ENCODE data around the gene OTUD5. TPM values are rescaled to one million over a fixed set of nuclear protein-coding genes. Genes with fewer than 3 reads are reported as not detected.

Gene OTUD5
- total and polyA plus RNA-seq, 2 donors = 21.3 to 48.9 TPM

DNA sequence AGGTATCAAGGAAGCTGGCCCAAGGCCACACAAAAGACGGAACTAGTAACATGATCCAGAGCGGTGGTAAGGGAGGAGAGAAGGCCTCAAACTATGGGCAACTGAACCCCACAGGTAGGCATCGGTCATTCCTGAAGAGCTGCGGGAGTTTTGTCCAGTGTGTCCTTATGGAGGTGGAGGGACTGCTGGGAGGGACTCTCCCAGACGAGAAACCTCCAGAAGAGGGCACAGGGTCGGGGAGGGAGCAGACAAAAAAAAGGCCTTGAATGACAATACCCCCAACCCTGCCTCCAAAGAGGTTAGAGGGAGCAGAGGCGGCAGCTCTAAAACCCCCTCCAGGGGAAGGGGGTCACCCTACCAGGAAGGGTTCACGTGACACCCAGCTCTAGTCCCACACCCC lies 53.2 kb downstream of the OTUD5 start:
- no peak for DNase-seq (ENCODE audit: extremely low spot score)
- H3K4me3 ChIP-seq (ENCODE audit: low read depth, low read length) = no peak overlapping the region
- H3K27ac ChIP-seq (ENCODE audit: low read depth) = no peak overlapping the region
- 78% methylated on average over 8 of the region's 8 CpGs for WGBS
- H3K4me1 ChIP-seq (ENCODE audit: insufficient read depth) = no peaks in the 10 kb centered on the region
- H3K36me3 ChIP-seq (ENCODE audit: insufficient read depth) = peaks cover 4% of the 10 kb centered on the region

DNA sequence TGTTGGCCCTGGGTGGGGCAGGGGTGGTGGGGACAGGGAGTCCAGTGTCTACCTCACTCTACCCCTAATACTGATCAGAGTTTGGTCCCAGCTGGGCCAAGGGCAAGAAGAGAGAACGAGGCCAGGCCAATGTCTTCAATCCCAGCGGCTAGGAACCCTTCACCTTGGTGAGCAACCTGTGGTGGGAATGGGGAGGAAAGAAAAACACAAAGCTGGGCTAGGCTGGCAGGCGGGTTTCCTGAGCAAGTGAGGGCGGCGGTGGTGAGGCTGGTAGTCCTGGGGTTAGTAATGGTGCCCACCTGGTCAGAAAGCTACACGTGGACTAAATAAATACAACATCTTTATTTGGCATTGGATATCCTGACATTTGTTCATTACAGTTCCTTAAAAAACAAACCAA lies 54.1 kb downstream of the OTUD5 start:
- WGBS = 85% methylated on average over 6 of the region's 6 CpGs
- no peak for DNase-seq (ENCODE audit: extremely low spot score)
- Histone ChIP-seq H3K4me3 (ENCODE audit: low read depth, low read length) (no peak overlapping the region), H3K36me3 (ENCODE audit: insufficient read depth) (peaks cover 4% of the 10 kb centered on the region), H3K27ac (ENCODE audit: low read depth) (no peak overlapping the region), H3K4me1 (ENCODE audit: insufficient read depth) (no peaks in the 10 kb centered on the region)

DNA sequence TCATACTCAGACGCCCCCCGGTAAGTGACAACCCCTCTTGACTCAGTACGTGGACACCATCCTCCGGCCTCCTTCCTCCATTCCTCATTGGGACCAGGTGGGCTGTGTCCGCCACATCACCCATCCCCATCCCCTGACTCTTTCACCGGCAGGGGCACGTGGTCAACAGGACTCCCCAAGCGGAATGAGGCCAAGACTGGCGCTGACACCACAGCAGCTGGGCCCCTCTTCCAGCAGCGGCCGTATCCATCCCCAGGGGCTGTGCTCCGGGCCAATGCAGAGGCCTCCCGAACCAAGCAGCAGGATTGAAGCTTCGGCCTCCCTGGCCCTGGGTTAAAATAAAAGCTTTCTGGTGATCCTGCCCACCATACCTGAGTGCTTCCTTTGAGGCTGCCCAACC lies 54.6 kb downstream of the OTUD5 start:
- DNase-seq (ENCODE audit: extremely low spot score) = no peak
- no peaks in the 10 kb centered on the region for H3K4me1 ChIP-seq (ENCODE audit: insufficient read depth)
- 81% methylated on average over 14 of the region's 14 CpGs for WGBS
- no peak overlapping the region for H3K27ac ChIP-seq (ENCODE audit: low read depth)
- peaks cover 4% of the 10 kb centered on the region for H3K36me3 ChIP-seq (ENCODE audit: insufficient read depth)
- H3K4me3 ChIP-seq (ENCODE audit: low read depth, low read length) = no peak overlapping the region

DNA sequence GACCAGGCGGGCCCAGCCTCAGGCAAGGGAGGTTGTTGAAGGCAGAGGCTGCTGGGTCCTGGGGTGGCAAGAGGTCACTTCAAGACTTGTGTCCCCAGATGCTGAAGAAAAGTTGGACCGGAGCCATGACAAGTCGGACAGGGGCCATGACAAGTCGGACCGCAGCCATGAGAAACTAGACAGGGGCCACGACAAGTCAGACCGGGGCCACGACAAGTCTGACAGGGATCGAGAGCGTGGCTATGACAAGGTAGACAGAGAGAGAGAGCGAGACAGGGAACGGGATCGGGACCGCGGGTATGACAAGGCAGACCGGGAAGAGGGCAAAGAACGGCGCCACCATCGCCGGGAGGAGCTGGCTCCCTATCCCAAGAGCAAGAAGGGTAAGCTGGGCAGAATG lies 55.3 kb downstream of the OTUD5 start:
- H3K4me3 ChIP-seq (ENCODE audit: low read depth, low read length) = no peak overlapping the region
- DNase-seq (ENCODE audit: extremely low spot score) = no peak
- no peaks in the 10 kb centered on the region for H3K4me1 ChIP-seq (ENCODE audit: insufficient read depth)
- H3K36me3 ChIP-seq (ENCODE audit: insufficient read depth) = peaks cover 4% of the 10 kb centered on the region
- no peak overlapping the region for H3K27ac ChIP-seq (ENCODE audit: low read depth)
- WGBS = 93% methylated on average over 20 of the region's 20 CpGs

- no peak for DNase-seq (ENCODE audit: extremely low spot score)
- 91% methylated on average over 7 of the region's 7 CpGs for WGBS
- H3K4me1 ChIP-seq (ENCODE audit: insufficient read depth) = no peaks in the 10 kb centered on the region
- H3K36me3 ChIP-seq (ENCODE audit: insufficient read depth) = peaks cover 3% of the 10 kb centered on the region
- no peak overlapping the region for H3K27ac ChIP-seq (ENCODE audit: low read depth)
- no peak overlapping the region for H3K4me3 ChIP-seq (ENCODE audit: low read depth, low read length)
Observed at GRCh38 chrX:48901069-48901468, 56.3 kb downstream of the OTUD5 start.

DNA sequence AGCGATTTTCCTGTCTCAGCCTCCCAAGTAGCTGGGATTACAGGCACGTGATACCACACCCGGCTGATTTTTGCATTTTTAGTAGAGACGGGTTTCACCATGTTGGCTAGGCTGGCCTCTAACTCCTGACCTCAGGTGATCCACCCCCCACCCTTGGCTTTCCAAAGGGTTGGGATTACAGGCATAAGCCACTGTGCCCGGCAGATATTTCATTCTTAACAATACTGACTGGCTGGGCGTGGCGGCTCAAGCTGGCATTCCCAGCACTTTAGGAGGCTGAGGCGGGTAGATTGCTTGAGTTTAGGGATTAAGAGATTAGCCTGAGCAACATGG lies 58.4 kb downstream of the OTUD5 start:
- H3K4me3 ChIP-seq (ENCODE audit: low read depth, low read length) = no peak overlapping the region
- no peaks in the 10 kb centered on the region for H3K36me3 ChIP-seq (ENCODE audit: insufficient read depth)
- WGBS = 82% methylated on average over 8 of the region's 8 CpGs
- no peak for DNase-seq (ENCODE audit: extremely low spot score)
- no peaks in the 10 kb centered on the region for H3K4me1 ChIP-seq (ENCODE audit: insufficient read depth)
- H3K27ac ChIP-seq (ENCODE audit: low read depth) = no peak overlapping the region

- under 1% methylated on average over 49 of the region's 49 CpGs for WGBS
- DNase-seq (ENCODE audit: extremely low spot score) = peak; percentile 88
- peak within 1 kb of the TSS; percentile 95 for H3K27ac ChIP-seq (ENCODE audit: low read depth)
- H3K36me3 ChIP-seq (ENCODE audit: insufficient read depth) = no peaks in the 10 kb centered on the region
- no peaks in the 10 kb centered on the region for H3K4me1 ChIP-seq (ENCODE audit: insufficient read depth)
- peak within 1 kb of the TSS; percentile 64 for H3K4me3 ChIP-seq (ENCODE audit: low read depth, low read length)
Observed at GRCh38 chrX:48897625-48898306, 59.6 kb downstream of the OTUD5 start, which contains the start of the genes PQBP1 and TIMM17B. Gene PQBP1 (plus strand): TSS chrX:48897930. CDS start chrX:48898510, 580 bp downstream. Gene TIMM17B (minus strand): TSS chrX:48897768. CDS start chrX:48897749, 19 bp downstream.

- peak; percentile 54 for DNase-seq (ENCODE audit: extremely low spot score)
- WGBS = under 1% methylated on average over 38 of the region's 38 CpGs
Observed at GRCh38 chrX:48897157-48897624, 60.2 kb downstream of the OTUD5 start.

DNA sequence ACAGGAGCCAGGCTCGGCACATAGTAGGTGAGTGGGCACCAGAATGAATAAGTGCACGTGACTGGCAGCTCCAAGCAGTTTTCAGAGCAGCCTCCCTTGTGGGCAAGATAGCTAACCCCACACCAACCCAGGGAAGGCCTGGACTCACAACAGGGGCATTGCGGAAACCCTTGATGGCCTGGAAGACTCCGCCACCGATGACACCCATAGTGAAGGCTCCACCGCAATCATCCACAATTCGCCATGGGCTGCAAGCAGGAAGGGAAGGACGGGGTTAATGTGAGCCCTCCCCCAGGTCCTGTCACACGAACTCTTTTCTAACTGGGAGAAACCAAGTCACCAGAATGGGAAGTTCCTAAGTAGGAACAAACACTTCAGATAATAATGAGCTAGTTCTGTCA lies 60.8 kb downstream of the OTUD5 start:
- no peak for DNase-seq (ENCODE audit: extremely low spot score)
- H3K36me3 ChIP-seq (ENCODE audit: insufficient read depth) = no peaks in the 10 kb centered on the region
- peak overlapping the region; percentile 64 for H3K4me3 ChIP-seq (ENCODE audit: low read depth, low read length)
- 47% methylated on average over 9 of the region's 9 CpGs for WGBS
- no peaks in the 10 kb centered on the region for H3K4me1 ChIP-seq (ENCODE audit: insufficient read depth)
- H3K27ac ChIP-seq (ENCODE audit: low read depth) = peak overlapping the region; percentile 95

More at GRCh38 chrX:48897157-48897624, 60.2 kb downstream of the OTUD5 start:
- Histone ChIP-seq H3K4me1 (ENCODE audit: insufficient read depth) (no peaks in the 10 kb centered on the region), H3K4me3 (ENCODE audit: low read depth, low read length) (peak overlapping the region; percentile 64), H3K27ac (ENCODE audit: low read depth) (peak overlapping the region; percentile 95), H3K36me3 (ENCODE audit: insufficient read depth) (no peaks in the 10 kb centered on the region)

DNA sequence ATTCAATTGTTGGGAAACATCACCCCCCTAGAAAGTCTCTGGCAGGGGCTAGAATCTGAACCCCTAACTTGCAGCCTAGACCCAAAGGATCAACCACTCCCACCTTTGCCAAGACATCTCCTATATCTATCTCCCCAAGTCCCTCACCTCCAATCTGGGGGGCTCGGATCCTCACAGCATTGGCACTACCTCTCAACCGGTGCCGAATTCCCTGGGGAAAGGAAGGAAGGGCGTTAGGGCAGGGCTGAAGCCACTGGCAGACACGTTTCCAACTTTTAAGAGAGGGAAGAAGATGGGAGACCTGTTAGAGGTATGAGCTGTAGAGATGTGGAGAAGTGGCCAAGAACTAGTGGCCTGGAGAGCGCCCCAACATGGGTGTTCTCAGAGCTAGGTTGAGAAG lies 62.5 kb downstream of the OTUD5 start:
- H3K27ac ChIP-seq (ENCODE audit: low read depth) = no peak overlapping the region
- H3K4me3 ChIP-seq (ENCODE audit: low read depth, low read length) = no peak overlapping the region
- 83% methylated on average over 6 of the region's 6 CpGs for WGBS
- no peak for DNase-seq (ENCODE audit: extremely low spot score)
- no peaks in the 10 kb centered on the region for H3K36me3 ChIP-seq (ENCODE audit: insufficient read depth)
- no peaks in the 10 kb centered on the region for H3K4me1 ChIP-seq (ENCODE audit: insufficient read depth)

DNA sequence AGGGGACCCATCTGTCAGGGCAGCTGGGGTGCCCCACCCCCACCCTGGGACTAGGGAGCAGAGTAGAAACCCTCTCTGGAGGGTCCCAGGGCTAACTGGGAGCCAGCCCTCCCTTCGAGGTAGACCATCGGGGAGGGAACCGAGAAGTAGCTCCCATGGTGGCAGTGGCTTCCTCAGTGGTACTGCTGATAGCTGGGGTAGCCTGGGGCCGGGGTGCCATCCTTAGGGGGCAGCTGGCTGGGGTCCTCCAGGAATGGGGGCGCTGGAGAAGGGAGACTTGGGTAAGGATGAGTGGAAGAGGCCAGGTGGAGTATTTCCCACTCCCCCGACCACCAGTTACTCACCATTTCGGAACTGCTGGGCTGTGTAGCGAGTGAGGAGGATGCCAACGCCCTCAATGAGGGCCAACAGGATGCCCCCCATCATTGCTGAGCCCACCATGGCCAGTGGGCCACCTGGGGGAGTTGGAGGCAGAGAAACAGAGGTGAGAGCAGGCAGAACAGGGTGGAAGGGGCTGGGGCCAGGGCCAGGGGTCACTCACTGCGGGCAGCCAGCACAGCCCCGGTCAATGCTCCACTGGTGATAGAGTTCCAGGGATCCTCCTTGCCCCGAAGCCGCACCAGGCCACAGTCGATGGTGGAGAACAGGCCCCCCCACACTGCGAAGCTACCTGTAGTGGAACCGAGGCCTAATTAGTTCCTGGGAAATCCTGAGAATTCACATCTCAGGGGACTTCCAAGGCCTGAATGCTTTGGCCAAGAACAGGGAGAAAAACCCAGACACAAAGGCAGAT lies 63.7 kb downstream of the OTUD5 start:
- Histone ChIP-seq H3K4me3 (ENCODE audit: low read depth, low read length) (no peak overlapping the region), H3K27ac (ENCODE audit: low read depth) (no peak overlapping the region), H3K36me3 (ENCODE audit: insufficient read depth) (no peaks in the 10 kb centered on the region), H3K4me1 (ENCODE audit: insufficient read depth) (no peaks in the 10 kb centered on the region)
- no peak for DNase-seq (ENCODE audit: extremely low spot score)
- 94% methylated on average over 16 of the region's 16 CpGs for WGBS

- no peak for DNase-seq (ENCODE audit: extremely low spot score)
- 95% methylated on average over 4 of the region's 4 CpGs for WGBS
- H3K27ac ChIP-seq (ENCODE audit: low read depth) = no peak overlapping the region
- H3K4me1 ChIP-seq (ENCODE audit: insufficient read depth) = no peaks in the 10 kb centered on the region
- H3K36me3 ChIP-seq (ENCODE audit: insufficient read depth) = no peaks in the 10 kb centered on the region
- H3K4me3 ChIP-seq (ENCODE audit: low read depth, low read length) = no peak overlapping the region
Observed at GRCh38 chrX:48892896-48893295, 64.5 kb downstream of the OTUD5 start.

GRCh38 chrX:48891402-48892288 lies 65.8 kb downstream of the OTUD5 start:
- peak overlapping the region; percentile 87 for H3K27ac ChIP-seq (ENCODE audit: low read depth)
- 2% methylated on average over 68 of the region's 68 CpGs for WGBS
- no peaks in the 10 kb centered on the region for H3K36me3 ChIP-seq (ENCODE audit: insufficient read depth)
- DNase-seq (ENCODE audit: extremely low spot score) = peak; percentile 65
- peak overlapping the region; percentile 67 for H3K4me3 ChIP-seq (ENCODE audit: low read depth, low read length)
- no peaks in the 10 kb centered on the region for H3K4me1 ChIP-seq (ENCODE audit: insufficient read depth)

Measured in urinary bladder (tissue), 4 donors.